GM12878 (cell line): ENCODE data around the gene FKBP2. TPM values are rescaled to one million over a fixed set of nuclear protein-coding genes. Genes with fewer than 3 reads are reported as not detected.

Source experiments
- ATAC-seq: fragments of 200-7000 bp; cut with Tn5 transposase; 3 replicates; pipeline ENCODE4 v1.9.1; 2020; ENCODE audit warnings: mild to moderate bottlenecking, moderate library complexity
- BruUV-seq: library from RNA; stranded (reverse); fragments of 400-500 nt; replicated peaks from 2 replicates; lab custom pipeline; 2021; lab: Mats Ljungman, UMichigan
- CTCF ChIA-PET: fragments of 300-600 bp; sonication (Branson Sonifier 250); formaldehyde crosslinking; extraction: SDS; loops from one replicate; lab custom pipeline; 2021; ENCODE audit warnings: inconsistent platforms; lab: Yijun Ruan, JAX
- POLR2A ChIA-PET: fragments of 350-600 bp; formaldehyde crosslinking; extraction: SDS; loops from one replicate; lab custom pipeline; 2021; ENCODE audit warnings: inconsistent platforms; lab: Charles Lee
- RAD21 ChIA-PET: fragments of 300-600 bp; sonication (Branson Sonifier 250); formaldehyde crosslinking; loops from one replicate; lab custom pipeline; 2023; ENCODE audit warnings: antibody characterized with exemption; ENCODE audit not compliant: unreplicated experiment; lab: Charles Lee
- SMC1A ChIA-PET: fragments of 300-600 bp; sonication (Branson Sonifier 250); formaldehyde crosslinking; loops from one replicate; lab custom pipeline; 2023; ENCODE audit not compliant: unreplicated experiment, uncharacterized antibody; lab: Charles Lee
- DNase-seq: peaks from one replicate; pipeline ENCODE4 v3.0.0-alpha.2; 2011; ENCODE audit warnings: low read depth, low spot score
- FAIRE-seq: peaks from 3 replicates; lab custom pipeline; 2011; peaks lifted over from hg19 to GRCh38; lab: Jason Lieb, UNC
- H2AFZ ChIP-seq: 2 replicates; pipeline ENCODE4 v1.6.0; 2011; ENCODE audit warnings: low read depth, low read length, control low read depth; ENCODE audit not compliant: control insufficient read depth
- H3K27ac ChIP-seq: 2 replicates; pipeline ENCODE4 v1.5.1; 2011; ENCODE audit warnings: control low read depth; ENCODE audit not compliant: control insufficient read depth, insufficient read depth
- H3K27me3 ChIP-seq, 2 experiments: replicated peaks in 1 of 2; 2 replicates each; pipeline versions ENCODE4 v1.6.0 to v1.6.1; 2011; ENCODE audit warnings: low read length in 1 of 2; ENCODE audit not compliant: control insufficient read depth in 2 of 2, insufficient read depth in 2 of 2
- H3K36me3 ChIP-seq, 2 experiments: 2 replicates each; pipeline ENCODE4 v1.5.1; 2011; ENCODE audit warnings: low read length in 1 of 2; ENCODE audit not compliant: control insufficient read depth in 2 of 2, insufficient read depth in 2 of 2
- H3K4me1 ChIP-seq: 2 replicates; pipeline ENCODE4 v1.6.1; 2011; ENCODE audit warnings: mild to moderate bottlenecking, low read length, moderate library complexity, mixed read lengths; ENCODE audit not compliant: control insufficient read depth, insufficient read depth
- H3K4me2 ChIP-seq: 2 replicates; pipeline ENCODE4 v1.6.0; 2011; ENCODE audit warnings: control low read depth; ENCODE audit not compliant: control insufficient read depth, insufficient read depth
- H3K4me3 ChIP-seq: fragments of 200-600 bp; sonication (generic); 2 replicates; pipeline ENCODE4 v1.5.1; 2016
- H3K79me2 ChIP-seq: 2 replicates; pipeline ENCODE4 v1.6.0; 2011; ENCODE audit warnings: low read length; ENCODE audit not compliant: control insufficient read depth, insufficient read depth
- H3K9ac ChIP-seq: 2 replicates; pipeline ENCODE4 v1.8.0; 2011; ENCODE audit warnings: low read length, control low read depth, mixed read lengths; ENCODE audit not compliant: control insufficient read depth, insufficient read depth
- H3K9me3 ChIP-seq: replicated peaks from 3 replicates; pipeline ENCODE4 v1.5.1; 2011; ENCODE audit warnings: mild to moderate bottlenecking, low read length; ENCODE audit not compliant: control insufficient read depth, insufficient read depth
- H4K20me1 ChIP-seq: 2 replicates; pipeline ENCODE4 v1.6.0; 2011; ENCODE audit not compliant: control insufficient read depth, insufficient read depth
- BCL11A ChIP-seq: IDR thresholded peaks from 2 replicates; pipeline ENCODE4 v1.6.1; 2011; ENCODE audit warnings: low read depth, low read length
- BHLHE40 ChIP-seq, 2 experiments: fragments of 450-650 bp in 1 of 2; IDR thresholded peaks; 2 replicates each; pipeline ENCODE4 v1.6.1; 2011 to 2017; ENCODE audit warnings: low read depth in 2 of 2, borderline replicate concordance in 1 of 2, improper control_type of control experiment in 1 of 2, low read length in 1 of 2, mild to moderate bottlenecking in 1 of 2
- CREM ChIP-seq: IDR thresholded peaks from 2 replicates; pipeline ENCODE4 v1.6.1; 2014; ENCODE audit warnings: antibody characterized with exemption, low read depth
- IKZF1 ChIP-seq: fragments of 450-650 bp; conservative IDR thresholded peaks from 2 replicates; pipeline ENCODE4 v1.6.1; 2017; ENCODE audit warnings: antibody characterized with exemption, mild to moderate bottlenecking
- KDM1A ChIP-seq: fragments of 200-600 bp; sonication (generic); IDR thresholded peaks from 2 replicates; pipeline ENCODE4 v1.6.1; 2016; ENCODE audit warnings: borderline replicate concordance
- MEF2A ChIP-seq: IDR thresholded peaks from 2 replicates; pipeline ENCODE4 v1.6.1; 2011; ENCODE audit warnings: low read depth, mild to moderate bottlenecking, low read length, moderate library complexity; ENCODE audit not compliant: insufficient read depth
- NFYA ChIP-seq: IDR thresholded peaks from 2 replicates; pipeline ENCODE4 v1.6.1; 2011; ENCODE audit warnings: low read depth, mild to moderate bottlenecking, low read length, improper control_type of control experiment, borderline replicate concordance
- POLR2AphosphoS2 ChIP-seq: IDR thresholded peaks from 2 replicates; pipeline ENCODE4 v1.6.1; 2011; ENCODE audit warnings: low read depth, mild to moderate bottlenecking, low read length, improper control_type of control experiment, moderate library complexity
- SRF ChIP-seq, 2 experiments: IDR thresholded peaks; 2 replicates each; pipeline ENCODE4 v1.6.1; 2011; ENCODE audit warnings: low read depth in 2 of 2, low read length in 2 of 2, mild to moderate bottlenecking in 1 of 2, moderate library complexity in 1 of 2
- SUPT20H ChIP-seq: IDR thresholded peaks from 2 replicates; pipeline ENCODE4 v1.6.1; 2011; ENCODE audit warnings: low read depth, mild to moderate bottlenecking, low read length, moderate library complexity, borderline replicate concordance; ENCODE audit not compliant: control insufficient read depth
- TCF3 ChIP-seq: IDR thresholded peaks from 2 replicates; pipeline ENCODE4 v1.6.1; 2012; ENCODE audit warnings: low read depth, mild to moderate bottlenecking, low read length, borderline replicate concordance; ENCODE audit not compliant: insufficient read depth
- WRNIP1 ChIP-seq: IDR thresholded peaks from 2 replicates; pipeline ENCODE4 v1.6.1; 2011; ENCODE audit warnings: low read depth, low read length, improper control_type of control experiment, borderline replicate concordance
- ZZZ3 ChIP-seq: IDR thresholded peaks from 2 replicates; pipeline ENCODE4 v1.6.1; 2011; ENCODE audit warnings: low read depth; ENCODE audit not compliant: control insufficient read depth, insufficient read length
- whole genome bisulfite sequencing: methylation state at CpG from one replicate; pipeline ENCODE4 v1.1.6; 2016; ENCODE audit warnings: low lambda C conversion rate; ENCODE audit not compliant: insufficient replicate concordance, insufficient coverage; ENCODE audit errors: missing lambda C conversion rate; 5-methylcytosine and 5-hydroxymethylcytosine counted together
- in situ Hi-C: fragments of 300-500 bp; cut with MboI; formaldehyde crosslinking; loops from 9 replicates; pipeline ENCODE4 v1.14.3; 2018; ENCODE audit warnings: mixed read lengths
- intact Hi-C: fragments of 100-400 bp; cut with micrococcal nuclease; formaldehyde crosslinking; loops from one replicate; pipeline ENCODE4 v1.14.2; 2022; ENCODE audit not compliant: unreplicated experiment
- polyA plus RNA-seq, 11 experiments: library from polyadenylated mRNA; depleted of rRNA in 4 of 11; unstranded in 6 of 11; stranded (reverse) in 5 of 11; fragments of >200 nt; fragmentation: Nextera tagmentation in 4 of 11; fragmentation: Illumina TruSeq in 1 of 11; extraction: Ambion mirVana in 4 of 11; extraction: Trizol in 1 of 11; gene quantifications; 1 replicate in 1 of 11; 2 replicates in 10 of 11; pipeline versions ENCODE4 v1.2.1 to v1.2.3, GENCODE V29; 2011 to 2016; ENCODE audit warnings: inconsistent platforms in 2 of 11, missing spikeins in 2 of 11, low read depth in 1 of 11
- total RNA-seq, 4 experiments: library from RNA; depleted of rRNA in 3 of 4; stranded (reverse); fragments of >200 nt in 3 of 4; fragmentation: Illumina TruSeq in 1 of 4; extraction: Trizol in 1 of 4; gene quantifications; 2 replicates each; pipeline versions ENCODE4 v1.2.1 to v1.2.3, GENCODE V29; 2013 to 2021
- TF ChIP-seq, protein P1 (sequence below): IDR thresholded peaks from 2 replicates; pipeline ENCODE4 v1.6.1; 2011; ENCODE audit warnings: borderline replicate concordance, low read depth, mild to moderate bottlenecking, moderate library complexity, low read length; ENCODE audit not compliant: insufficient read depth, poor library complexity, severe bottlenecking
- TF ChIP-seq, protein P2 (sequence below): fragments of 450-650 bp; conservative IDR thresholded peaks from 2 replicates; pipeline ENCODE4 v1.6.1; 2017; ENCODE audit warnings: mild to moderate bottlenecking, moderate library complexity

Gene FKBP2
- total and polyA plus RNA-seq, 10 of the 15 experiments (the other 5 are each of a cell fraction or from before 2014, with no cell fraction given), result 1.8 to 99.7 (median 39.5) TPM

DNA sequence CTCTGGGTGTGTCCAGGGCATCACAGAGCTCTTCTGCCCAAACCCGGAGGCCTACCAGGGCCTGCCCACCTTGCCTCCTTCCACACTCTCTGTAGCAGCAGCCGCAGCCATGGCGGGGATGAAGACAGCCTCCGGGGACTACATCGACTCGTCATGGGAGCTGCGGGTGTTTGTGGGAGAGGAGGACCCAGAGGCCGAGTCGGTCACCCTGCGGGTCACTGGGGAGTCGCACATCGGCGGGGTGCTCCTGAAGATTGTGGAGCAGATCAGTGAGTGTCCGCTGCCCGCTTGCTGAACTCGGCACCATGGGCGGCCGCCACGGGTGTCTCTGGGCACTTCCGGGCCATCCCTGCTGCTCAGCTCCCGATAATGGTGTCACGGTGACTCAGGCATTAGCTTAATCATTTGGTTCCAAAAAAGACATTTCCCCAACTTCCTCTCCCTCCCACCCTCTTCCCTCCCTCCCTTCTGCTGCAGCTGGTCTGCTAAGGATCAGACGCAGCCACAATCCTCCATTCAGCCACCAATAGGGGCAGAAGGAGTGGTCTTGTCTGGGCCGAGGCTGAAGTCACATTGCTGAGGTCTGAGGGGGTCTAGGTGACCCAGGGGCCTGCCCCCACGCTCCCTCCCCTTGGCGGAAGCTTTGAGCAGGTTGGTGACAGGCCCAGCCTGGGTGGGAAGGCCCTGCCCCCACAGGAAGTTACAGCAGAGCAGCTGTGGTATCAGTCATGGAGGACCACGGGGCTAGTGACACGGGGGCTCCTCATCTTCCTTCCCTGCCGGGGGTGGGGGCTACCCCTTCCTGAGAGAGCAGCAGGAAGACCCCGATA is 33.4 kb upstream of the FKBP2 start (continued):
- TF ChIP-seq BHLHE40 (IDR thresholded peaks at IDR 0.05; ENCODE audit: borderline replicate concordance in 1 of 2, low read depth in 2 of 2, low read length in 1 of 2), result peak in 1 of 2 experiments; percentile 57; a peak in 1 of 4 replicates
- TF ChIP-seq WRNIP1, result no peak
- no peak for TF ChIP-seq NFYA
- no peak for TF ChIP-seq ZZZ3
- peak; percentile 90 for TF ChIP-seq TCF3
- TF ChIP-seq MEF2A, result 0 out of 2 replicates have a peak, but pooled peaks have one; percentile 4

DNA sequence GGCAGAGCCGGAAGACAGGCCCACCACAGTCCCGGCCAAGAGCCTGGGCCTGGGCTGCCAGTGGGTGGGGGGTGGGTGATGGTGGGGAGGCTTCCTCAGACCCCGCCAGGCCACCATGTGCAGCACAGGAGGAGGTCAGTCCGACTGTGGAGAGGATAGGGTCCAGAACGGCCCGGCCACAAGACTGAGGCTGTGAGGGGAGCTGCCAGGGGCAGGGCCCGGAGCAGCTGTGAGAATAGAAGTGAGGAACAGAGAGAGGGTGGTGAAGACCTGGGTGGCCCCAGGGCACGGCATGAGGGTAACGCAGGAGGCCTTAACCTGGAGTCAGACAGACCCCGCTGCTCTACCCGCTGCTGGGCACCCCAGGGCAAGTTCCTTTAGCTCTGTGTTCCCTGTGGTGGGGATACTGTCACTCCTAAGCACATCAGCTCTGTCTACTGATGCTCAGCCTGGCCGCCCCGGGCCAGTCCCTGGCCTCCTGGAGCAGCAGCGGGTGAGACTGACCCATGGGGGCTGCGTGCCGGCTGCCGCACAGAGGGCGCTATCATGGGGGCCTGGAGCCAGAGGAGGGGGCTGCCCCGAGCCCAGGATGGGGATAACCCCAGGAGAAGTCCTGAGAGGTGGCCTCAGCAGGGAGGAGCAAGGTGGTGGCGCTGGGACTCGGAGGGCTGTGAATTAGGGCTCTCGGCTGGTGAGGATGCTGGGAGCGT is 32.7 kb upstream of the FKBP2 start:
- CTCF ChIA-PET, result interaction anchor here (0.6 to 9.7 kb wide), 9 partner anchors 9 to 94 kb away, joined by 3 to 238 read pairs (median 8); partner anchors contain the start of genes CATSPERZ, DNAJC4, ESRRA and NUDT22
- DNase-seq, result no peak
- RAD21 ChIA-PET, result interaction anchor here (1.5 to 6.6 kb wide), 8 partner anchors 15 to 95 kb away, joined by 6 to 125 read pairs (median 33); partner anchors contain the start of genes CATSPERZ, ESRRA, FKBP2 and NUDT22
- no peak for FAIRE-seq
- SMC1A ChIA-PET, result interaction anchor here (1.6 to 5.5 kb wide), 6 partner anchors 11 to 110 kb away, joined by 3 to 98 read pairs (median 36); partner anchors contain the start of genes CATSPERZ, ESRRA, FKBP2 and NUDT22
- Histone ChIP-seq H3K27me3 (no peaks in the 10 kb centered on the region), H3K27ac (peak overlapping the region; percentile 98), H3K9ac (peak overlapping the region; percentile 95), H2AFZ (no peak overlapping the region; the same call in 1 of the 2 replicates), H3K9me3 (no peaks in the 10 kb centered on the region), H3K79me2 (peaks cover 39% of the 10 kb centered on the region), H3K36me3 (peaks cover 23 to 30% of the 10 kb centered on the region in 2 experiments; a peak in 3 of 4 replicates), H3K4me1 (peaks cover 26% of the 10 kb centered on the region), H3K4me2 (peak overlapping the region; percentile 76), H4K20me1 (no peaks in the 10 kb centered on the region), H3K4me3 (peak overlapping the region; percentile 74)
- peak; percentile 4; the same call in 2 of the 3 replicates for ATAC-seq
- in situ Hi-C loops (no loop called here), intact Hi-C loops (no loop called here)
- BruUV-seq, result no TSS peak
- POLR2A ChIA-PET, result interaction anchor here (0.6 to 5.8 kb wide), 13 partner anchors 17 to 1481 kb away, joined by 4 to 85 read pairs (median 21); partner anchors contain the start of genes BAD, CATSPERZ, ESRRA and FKBP2
- 0 out of 4 replicates have a peak, but pooled peaks of 1 of the 2 experiments have one; percentile 7 for TF ChIP-seq SRF (IDR thresholded peaks at IDR 0.05; ENCODE audit: low read depth in 2 of 2, low read length in 2 of 2)
- TF ChIP-seq IKZF1, result no peak
- TF ChIP-seq POLR2AphosphoS2, result no peak
- TF ChIP-seq, protein P1, sequence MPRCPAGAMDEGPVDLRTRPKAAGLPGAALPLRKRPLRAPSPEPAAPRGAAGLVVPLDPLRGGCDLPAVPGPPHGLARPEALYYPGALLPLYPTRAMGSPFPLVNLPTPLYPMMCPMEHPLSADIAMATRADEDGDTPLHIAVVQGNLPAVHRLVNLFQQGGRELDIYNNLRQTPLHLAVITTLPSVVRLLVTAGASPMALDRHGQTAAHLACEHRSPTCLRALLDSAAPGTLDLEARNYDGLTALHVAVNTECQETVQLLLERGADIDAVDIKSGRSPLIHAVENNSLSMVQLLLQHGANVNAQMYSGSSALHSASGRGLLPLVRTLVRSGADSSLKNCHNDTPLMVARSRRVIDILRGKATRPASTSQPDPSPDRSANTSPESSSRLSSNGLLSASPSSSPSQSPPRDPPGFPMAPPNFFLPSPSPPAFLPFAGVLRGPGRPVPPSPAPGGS, result no peak
- no peak for TF ChIP-seq CREM
- TF ChIP-seq, protein P2, sequence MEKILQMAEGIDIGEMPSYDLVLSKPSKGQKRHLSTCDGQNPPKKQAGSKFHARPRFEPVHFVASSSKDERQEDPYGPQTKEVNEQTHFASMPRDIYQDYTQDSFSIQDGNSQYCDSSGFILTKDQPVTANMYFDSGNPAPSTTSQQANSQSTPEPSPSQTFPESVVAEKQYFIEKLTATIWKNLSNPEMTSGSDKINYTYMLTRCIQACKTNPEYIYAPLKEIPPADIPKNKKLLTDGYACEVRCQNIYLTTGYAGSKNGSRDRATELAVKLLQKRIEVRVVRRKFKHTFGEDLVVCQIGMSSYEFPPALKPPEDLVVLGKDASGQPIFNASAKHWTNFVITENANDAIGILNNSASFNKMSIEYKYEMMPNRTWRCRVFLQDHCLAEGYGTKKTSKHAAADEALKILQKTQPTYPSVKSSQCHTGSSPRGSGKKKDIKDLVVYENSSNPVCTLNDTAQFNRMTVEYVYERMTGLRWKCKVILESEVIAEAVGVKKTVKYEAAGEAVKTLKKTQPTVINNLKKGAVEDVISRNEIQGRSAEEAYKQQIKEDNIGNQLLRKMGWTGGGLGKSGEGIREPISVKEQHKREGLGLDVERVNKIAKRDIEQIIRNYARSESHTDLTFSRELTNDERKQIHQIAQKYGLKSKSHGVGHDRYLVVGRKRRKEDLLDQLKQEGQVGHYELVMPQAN, result 0 out of 2 replicates have a peak, but pooled peaks have one; percentile 2
- no peak for TF ChIP-seq BCL11A
- no peak for TF ChIP-seq KDM1A
- no peak for TF ChIP-seq SUPT20H
- 56% methylated on average over 23 of the region's 23 CpGs for WGBS
